Right forelimb (tissue), 1 donor: Measurements from ENCODE around the gene ZNF304.
"Not testable (repeated sequence)": the region's sequence is repeated elsewhere in the genome, so short reads cannot be mapped to it uniquely, and the experiment has no call there.

Experiments used
- DNase-seq: peaks from one replicate; pipeline ENCODE4 v3.0.0-alpha.2; 2018

Gene ZNF304

DNA sequence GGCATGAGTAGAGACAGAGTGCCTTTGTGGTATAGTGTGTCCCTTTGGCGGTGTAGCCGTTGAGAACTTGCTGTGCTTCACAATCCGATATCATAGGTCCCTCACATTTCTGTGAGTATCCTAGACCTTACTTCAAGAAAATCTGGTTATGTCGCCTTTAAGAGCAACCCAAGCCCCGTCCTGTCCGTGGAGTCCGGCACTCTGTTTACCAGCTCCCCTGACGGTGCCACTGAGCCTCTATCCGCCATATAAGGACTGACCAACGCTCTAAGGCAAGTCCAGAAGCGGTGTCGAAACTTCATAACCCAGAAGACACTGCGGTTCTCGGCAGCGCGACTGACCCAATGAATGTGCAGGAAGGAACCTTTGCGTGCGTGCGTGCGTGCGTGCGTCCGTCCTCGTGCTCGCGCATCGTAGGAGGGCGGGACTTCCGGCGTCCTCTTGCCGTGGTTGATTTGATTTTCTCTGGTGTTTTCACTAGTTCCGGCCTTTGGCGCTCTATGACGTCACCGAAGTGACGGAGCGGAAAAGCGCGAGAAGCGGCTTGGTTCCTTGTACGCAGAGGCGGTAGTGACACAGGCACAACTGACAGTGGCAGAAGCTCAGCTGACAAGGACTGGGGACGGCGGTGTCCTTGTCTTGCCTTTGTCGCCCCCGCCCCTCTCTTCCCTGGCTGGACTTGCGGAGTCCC is 12.1 kb downstream of the ZNF304 start, which contains the start of the genes TRAPPC2B and ZNF547:
Gene TRAPPC2B (plus strand): TSS at position 555 of the 691 bp plus-strand sequence. CDS start 1,283 bp downstream, outside the sequence.
Gene ZNF547 (plus strand): TSS at position 555 of the 691 bp plus-strand sequence. CDS start 5,005 bp downstream, outside the sequence.
- peak; percentile 100 for DNase-seq

GRCh38 chr19:57363688-57364181 is 12.7 kb downstream of the ZNF304 start:
- no peak for DNase-seq

- no peak for DNase-seq
Observed at GRCh38 chr19:57366776-57367175, 15.7 kb downstream of the ZNF304 start.

DNA sequence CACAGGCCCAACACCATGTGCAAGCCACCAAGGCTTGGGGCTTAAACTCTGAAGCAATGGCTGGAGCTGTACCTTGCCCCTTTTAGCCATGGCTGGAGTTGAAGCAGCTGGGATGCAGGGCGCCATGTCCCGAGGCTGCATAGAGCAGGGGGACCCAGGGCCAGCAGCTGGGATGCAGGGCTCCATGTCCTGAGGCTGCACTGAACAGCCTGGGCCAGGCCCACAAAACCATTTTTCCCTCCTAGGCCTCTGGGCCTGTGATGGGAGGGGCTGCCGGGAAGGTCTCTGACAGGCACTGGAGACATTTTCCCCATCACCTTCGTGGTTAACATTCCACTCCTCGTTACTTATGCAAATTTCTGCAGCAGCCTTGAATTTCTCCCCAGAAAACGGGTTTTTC is 23.1 kb downstream of the ZNF304 start:
- no peak for DNase-seq

- not testable (repeated sequence) for DNase-seq
Observed at GRCh38 chr19:57374647-57375046, 23.6 kb downstream of the ZNF304 start.

- DNase-seq = no peak
Observed at GRCh38 chr19:57376151-57376550, 25.1 kb downstream of the ZNF304 start.

GRCh38 chr19:57377498-57378146 is 26.6 kb downstream of the ZNF304 start:
- no peak for DNase-seq

DNA sequence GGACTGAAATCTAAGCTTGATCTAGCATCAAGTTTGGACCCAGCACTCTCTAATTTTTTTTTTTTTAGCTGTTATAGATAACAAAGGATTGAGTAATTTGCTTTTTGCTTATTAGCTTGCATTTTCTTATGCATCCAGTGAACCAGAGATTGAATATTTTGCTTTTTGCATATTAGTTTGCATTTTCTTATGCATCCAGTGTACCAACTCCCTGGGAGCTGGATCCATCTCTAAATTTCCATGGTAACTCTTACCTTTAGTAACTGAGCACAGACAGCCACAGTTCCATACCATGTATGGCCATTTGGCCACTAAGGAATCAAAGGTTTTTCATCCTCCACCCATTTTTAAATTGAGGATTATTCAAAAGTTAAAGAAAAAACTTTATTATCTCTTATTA is 29.9 kb downstream of the ZNF304 start:
- DNase-seq = no peak

DNA sequence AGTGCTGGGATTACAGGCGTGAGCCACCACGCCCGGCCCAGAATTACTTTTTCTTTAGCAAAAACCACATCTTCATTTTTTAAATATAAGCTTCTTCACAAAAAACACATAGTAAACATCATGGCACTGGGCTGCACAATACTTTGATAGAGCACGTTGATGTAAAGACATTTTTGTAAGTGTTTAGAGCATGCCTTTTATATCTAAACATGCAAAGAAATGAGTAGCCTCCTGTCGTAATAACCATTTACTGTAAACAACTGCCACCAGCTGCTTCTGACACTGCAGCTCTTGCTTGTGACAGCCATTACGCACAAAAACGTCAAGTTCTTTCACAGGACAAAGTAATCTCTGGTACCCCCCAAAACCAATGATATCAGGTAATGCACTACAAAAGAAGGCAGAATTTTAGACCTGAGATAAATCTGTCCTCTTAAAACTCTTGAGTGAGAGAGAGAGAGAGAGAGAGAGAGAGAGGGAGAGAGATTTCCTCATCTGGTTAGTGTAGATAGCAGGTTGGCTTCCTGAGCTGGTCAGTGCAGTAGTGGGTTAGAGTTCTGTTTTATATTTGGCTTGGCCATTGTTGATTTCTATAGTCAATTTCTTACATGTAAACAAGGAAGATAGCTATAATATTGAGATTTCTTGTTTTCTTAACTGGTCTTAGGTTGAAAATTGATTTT is 31.9 kb downstream of the ZNF304 start:
- DNase-seq = no peak

- no peak for DNase-seq
Observed at GRCh38 chr19:57389194-57389729, 38.2 kb downstream of the ZNF304 start.

DNA sequence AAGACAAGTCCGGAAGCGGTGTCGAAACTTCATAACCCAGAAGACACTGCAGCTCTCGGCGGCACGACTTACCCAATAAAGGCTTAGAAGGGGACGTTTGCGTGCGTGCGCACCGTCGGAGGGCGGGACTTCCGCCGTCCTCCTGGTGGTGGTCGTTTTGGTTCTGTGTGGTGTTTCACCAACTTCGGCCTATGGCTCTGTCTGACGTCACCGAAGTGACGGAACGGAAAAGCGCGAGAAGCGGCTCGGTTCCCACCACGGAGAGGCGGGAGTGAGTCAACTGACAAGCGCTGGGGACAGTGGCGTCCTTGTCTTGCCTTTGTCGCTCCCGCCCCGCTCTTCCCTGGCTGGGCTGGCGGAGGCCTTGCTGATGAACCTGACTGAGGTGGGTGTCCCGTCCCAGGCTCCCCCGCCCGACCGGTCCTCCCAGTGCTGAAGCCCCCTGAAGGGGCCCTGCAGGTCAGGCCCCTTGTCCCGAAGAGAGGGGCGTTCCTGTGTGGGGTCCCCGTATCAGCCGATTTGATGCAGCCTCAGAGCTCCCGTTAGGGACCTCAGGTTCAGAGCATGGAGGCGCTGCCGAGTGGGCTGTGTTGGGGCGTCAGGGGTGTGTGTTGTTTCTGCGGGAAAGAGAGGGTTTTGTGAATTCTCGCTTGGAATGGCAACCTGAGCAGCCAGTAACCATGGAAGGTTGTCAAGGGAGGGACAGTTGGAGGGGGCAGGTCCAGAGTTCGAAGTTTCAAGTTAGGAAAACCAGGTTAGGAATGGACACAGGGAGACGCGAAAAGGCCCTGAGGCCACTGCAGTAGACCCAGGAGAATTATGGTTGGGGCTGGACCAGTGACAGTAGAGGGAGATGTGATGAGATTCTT is 38.9 kb downstream of the ZNF304 start, which contains the start of gene ZNF548:
Gene ZNF548 (plus strand): TSS at position 125 of the 869 bp plus-strand sequence. CDS start 246 bp downstream, at position 371.
- peak; percentile 98 for DNase-seq

DNA sequence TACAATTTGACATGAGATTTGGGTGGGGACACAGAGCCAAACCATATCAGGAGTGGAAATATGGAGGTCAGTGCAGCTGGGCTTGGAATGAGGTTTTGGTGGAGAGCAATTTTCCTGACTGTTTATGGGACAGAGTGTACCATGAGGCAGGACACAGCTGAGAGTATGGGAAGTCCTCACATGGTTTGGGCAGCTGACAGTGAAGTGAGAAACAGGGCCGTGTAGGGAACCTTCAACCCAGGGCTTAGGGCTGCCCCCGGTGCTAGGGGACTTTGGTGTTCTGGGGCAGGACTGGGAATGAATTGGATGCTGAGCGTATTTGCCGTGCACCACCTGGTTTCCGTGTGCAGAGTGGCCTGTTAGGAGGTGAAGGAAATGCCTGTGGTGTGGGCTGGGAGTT is 44.6 kb downstream of the ZNF304 start:
- DNase-seq = no peak

GRCh38 chr19:57398868-57399267 is 47.8 kb downstream of the ZNF304 start:
- DNase-seq = no peak

- no peak for DNase-seq
Observed at GRCh38 chr19:57403737-57404563, 52.9 kb downstream of the ZNF304 start.

GRCh38 chr19:57406516-57407123 is 55.5 kb downstream of the ZNF304 start:
- DNase-seq = peak; percentile 63
